ENCODE results near the gene KIRREL2.
"Not testable (repeated sequence)": the region's sequence is repeated elsewhere in the genome, so short reads cannot be mapped to it uniquely, and the experiment has no call there.

The KIRREL2 gene

DNA sequence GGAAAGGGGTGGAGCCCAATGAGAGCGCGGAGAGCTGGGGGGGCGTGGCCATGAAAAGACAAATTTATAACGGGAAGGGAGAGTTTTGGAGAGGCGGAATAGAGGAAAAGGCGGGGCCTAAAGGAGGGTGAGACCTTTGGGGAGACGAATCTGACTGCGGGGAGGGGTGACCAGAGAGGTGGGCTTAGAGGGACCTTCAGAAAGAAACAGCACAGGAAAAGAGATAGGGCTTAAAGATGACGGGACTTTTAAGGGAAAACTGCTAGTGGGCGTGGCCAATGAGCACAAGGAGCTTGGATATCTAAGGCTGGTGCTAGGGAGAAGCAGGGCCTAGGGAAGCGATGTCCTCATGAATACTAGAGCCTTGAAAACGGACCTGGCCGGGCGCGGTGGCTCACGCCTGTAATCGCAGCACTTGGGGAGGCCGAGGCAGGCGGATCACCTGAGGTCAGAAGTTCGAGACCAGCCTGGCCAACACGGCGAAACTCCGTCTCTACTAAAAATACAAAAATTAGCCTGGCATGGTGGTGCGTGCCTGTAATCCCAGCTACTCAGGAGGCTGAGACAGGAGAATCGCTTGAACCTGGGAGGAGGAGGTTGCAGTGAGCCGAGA, 13.5 kb downstream of the KIRREL2 start:
- DNase-seq = peak; percentile 45

DNA sequence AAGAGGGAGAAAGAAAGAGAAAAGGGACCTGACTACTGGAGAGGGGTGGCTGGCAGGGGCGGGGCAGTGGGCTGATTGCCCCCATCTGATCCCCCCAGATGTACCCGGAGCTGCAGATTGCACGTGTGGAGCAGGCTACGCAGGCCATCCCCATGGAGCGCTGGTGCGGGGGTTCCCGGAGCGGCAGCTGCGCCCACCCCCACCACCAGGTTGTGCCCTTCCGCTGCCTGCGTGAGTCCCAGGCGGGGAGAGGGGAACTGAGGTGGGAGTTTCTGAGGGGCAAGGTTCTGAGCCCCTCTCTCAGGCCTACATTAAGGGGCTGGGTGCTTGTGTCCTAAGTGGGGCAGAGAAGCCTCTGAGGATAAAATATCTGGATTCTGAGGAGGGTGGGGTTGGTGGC, 14.1 kb downstream of the KIRREL2 start:
- no peak for DNase-seq

DNA sequence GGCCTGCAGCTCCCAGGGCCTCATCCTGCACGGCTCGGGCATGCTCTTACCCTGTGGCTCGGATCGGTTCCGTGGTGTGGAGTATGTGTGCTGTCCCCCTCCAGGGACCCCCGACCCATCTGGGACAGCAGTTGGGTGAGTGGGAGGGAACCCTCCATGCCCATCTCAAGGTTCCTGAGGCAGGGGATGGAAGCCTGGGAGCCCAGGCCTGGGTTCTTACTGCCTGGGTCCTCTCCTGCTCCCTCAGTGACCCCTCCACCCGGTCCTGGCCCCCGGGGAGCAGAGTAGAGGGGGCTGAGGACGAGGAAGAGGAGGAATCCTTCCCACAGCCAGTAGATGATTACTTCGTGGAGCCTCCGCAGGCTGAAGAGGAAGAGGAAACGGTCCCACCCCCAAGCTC, 14.9 kb downstream of the KIRREL2 start:
- no peak for DNase-seq

DNA sequence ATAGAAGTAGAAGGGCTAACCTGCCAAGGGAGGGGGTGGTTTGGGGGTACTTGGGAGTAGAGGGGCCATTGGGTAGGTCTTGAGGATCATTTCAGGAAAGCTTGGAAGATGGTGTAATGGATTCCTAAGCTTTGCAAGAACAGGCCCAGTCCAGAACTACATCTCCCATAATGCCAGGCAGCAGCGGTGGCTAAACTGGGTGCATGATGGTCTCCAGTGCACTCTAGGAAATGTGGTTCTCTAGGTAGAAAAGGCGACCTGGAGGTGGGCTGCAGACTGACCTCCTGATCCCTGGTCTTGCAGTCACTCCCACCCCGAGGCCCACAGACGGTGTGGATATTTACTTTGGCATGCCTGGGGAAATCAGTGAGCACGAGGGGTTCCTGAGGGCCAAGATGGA, 15.5 kb downstream of the KIRREL2 start:
- no peak for DNase-seq

DNA sequence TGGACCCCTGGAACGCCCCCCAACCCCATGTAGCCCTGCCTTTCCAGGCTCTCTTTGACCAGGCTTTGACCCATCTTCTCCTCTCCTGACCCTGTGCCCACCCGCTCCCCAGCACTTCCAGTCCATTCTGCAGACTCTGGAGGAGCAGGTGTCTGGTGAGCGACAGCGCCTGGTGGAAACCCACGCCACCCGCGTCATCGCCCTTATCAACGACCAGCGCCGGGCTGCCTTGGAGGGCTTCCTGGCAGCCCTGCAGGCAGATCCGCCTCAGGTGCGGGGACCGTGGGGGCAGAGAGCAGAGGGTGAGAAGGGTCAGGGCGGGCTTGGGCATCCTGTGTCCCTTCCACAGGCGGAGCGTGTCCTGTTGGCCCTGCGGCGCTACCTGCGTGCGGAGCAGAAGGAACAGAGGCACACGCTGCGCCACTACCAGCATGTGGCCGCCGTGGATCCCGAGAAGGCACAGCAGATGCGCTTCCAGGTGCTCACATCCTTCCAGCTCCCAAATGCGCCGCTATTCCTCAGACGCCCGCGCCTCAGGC, 17.8 kb downstream of the KIRREL2 start:
- DNase-seq = no peak

DNA sequence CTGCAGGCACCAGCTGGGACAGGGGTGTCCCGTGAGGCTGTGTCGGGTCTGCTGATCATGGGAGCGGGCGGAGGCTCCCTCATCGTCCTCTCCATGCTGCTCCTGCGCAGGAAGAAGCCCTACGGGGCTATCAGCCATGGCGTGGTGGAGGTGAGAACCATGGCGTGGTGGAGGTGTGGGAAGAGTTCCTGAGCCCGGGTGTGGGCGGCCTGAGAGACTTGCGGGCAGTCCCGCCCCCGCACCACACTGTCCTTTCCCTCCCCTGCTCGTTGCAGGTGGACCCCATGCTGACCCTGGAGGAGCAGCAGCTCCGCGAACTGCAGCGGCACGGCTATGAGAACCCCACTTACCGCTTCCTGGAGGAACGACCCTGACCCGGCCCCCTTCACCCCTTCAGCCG, 22.4 kb downstream of the KIRREL2 start:
- no peak for DNase-seq

DNA sequence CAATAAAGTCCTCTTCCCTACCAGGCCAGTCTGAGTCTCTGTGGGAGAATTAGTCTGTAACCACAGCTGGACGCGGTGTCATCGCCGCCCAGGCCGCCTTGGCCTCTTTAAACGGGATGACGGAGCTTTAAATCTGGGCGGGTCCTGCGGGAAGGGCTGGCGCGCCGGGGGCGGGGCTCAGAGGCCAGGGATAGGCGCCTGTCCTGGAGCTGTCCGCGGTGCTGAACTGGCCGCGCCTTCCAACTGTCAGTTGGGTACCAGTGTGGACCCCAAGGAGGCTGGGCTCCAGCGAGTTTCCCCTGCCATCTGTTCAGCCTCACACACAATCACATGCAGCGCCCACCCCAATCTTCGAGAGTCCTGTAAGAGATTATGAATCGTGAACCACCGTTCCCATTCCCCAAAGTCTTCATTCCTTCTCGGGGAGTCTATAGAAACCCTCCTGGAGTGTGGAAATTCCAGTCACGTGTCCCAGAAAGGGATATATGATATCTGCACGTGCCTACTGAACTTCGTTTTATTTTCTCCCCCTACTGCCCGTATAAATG, 23.1 kb downstream of the KIRREL2 start:
- DNase-seq = peak; percentile 83

DNA sequence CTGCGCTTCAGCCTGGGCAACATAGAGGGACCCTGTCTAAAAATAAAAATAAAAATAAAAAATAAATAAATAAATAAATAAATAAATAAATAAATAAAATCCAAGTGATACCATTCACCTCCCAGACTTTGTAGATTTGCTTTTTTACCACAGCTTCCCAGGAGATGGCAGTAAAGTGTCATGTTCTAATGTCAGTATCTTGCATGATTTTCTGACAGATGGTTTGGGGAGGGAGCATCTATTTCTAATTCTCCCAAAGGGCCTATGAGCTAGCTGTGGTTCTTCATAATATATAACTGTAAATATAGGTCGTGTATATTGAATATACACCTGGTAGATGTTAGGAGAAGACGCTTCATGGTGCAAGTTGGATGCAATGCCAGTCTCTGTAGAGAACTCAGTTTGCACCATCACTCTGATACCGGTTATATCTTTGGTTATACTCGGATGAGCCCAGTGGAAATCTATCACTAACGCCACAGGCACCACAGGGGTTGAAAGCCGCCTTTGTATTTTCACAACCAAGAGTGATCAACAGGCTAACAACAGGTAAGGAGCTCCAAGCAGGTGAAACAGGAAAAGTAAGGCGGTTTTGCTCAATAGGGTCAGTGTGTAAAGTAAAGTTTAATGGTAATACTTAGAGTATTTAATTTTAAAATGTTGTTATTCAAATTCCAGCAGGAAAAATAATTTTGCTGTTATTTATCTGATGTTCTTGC, 25.6 kb downstream of the KIRREL2 start:
- peak; percentile 77 for DNase-seq

DNA sequence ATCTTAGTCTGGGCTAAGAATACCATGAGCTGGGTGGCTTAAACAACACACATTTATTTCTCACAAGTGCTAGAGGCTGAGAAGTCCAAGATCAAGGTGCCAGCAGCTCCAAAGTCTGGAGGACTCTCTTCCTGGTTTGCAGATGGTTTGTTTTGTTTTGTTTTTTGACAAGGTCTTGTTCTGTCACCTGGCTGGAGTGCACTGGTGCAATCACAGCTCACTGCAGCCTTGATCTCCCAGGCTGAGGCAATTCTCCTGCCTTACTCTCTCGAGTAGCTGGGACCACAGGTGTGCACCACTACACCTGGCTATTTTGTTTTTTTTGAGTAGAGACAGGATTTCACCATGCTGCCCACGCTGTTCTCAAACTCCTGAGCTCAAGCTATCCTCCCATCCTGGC, 27.2 kb downstream of the KIRREL2 start:
- no peak for DNase-seq

DNA sequence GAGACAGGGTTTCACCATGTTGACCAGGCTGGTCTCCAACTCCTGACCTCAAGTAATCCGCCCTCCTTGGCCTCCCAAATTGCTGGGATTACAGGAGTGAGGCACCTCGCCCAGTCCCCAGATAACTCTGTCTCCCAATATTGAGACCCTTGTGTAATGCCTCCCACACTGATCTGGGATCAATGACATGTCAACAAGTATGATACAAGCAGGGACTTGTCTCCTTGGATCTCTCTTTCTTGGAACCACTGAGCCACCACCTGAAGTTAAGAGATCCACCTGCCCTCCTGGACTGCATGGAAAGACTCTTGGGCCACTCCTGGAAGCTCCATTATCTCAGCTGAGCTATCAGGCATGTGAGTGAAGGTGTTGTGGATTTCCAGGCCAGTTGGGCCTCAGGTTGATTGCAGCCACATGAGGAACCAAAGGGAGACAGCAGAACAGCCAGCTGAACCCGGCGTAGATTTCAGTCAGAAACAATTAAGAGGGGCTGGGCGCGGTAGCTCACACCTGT, 28.6 kb downstream of the KIRREL2 start:
- DNase-seq = no peak

DNA sequence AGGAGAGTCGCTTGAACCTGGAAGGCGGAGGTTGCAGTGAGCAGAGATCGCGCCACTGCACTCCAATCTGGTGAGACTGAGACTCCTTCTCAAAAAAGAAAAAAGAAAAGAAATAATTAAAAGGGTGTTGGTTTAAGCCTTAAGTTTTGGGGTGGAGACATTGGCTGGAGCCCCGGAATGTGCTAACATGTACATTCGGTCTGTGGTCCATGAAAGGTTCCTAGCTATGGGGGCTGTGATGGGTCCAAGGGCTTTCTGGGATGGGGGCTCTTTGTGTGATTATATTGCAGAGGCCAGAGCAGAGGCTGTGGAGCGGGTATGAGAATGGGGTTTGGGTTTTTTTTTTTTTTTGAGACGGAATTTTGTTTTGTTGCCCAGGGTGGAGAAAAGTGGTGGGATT, 29.2 kb downstream of the KIRREL2 start:
- no peak for DNase-seq

DNA sequence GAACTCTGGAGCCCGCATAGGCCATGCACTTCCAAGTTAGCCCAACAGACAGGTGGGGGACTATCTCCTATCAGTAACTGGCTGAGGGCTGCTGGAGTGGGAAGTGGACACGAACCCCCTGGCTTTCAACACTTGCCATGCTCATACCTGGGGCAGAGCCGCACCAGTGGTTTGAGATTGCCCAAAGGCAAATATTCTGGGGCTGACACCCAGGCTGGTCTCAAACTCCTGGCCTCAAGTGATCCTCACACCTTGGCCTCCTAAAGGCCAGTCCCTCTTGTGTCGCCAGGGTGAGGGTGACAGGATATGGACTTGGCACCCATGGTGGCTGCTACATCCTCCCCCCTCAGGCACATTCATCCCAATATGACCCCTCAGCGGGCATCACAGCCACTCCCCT, 30.5 kb downstream of the KIRREL2 start:
- no peak for DNase-seq

DNA sequence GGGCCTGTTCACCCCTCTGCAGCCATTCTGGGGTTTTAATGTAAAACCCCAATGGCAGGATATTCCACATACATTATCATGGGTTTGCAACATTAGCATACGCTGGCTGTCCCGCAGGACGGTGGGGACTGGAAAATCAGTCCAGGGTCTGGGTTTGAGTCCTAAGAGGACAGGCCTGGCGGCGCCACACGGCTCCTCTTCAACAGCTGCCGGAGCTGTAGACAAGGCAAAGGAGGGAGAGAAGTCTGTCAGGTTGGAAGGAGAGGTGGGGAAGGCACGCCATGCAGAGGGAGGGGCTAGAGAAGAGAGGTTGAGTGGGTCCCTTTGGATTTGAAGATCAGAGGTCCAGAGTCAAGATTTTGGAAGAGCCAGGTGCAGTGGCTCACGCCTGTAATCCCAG, 31.7 kb downstream of the KIRREL2 start:
- no peak for DNase-seq

DNA sequence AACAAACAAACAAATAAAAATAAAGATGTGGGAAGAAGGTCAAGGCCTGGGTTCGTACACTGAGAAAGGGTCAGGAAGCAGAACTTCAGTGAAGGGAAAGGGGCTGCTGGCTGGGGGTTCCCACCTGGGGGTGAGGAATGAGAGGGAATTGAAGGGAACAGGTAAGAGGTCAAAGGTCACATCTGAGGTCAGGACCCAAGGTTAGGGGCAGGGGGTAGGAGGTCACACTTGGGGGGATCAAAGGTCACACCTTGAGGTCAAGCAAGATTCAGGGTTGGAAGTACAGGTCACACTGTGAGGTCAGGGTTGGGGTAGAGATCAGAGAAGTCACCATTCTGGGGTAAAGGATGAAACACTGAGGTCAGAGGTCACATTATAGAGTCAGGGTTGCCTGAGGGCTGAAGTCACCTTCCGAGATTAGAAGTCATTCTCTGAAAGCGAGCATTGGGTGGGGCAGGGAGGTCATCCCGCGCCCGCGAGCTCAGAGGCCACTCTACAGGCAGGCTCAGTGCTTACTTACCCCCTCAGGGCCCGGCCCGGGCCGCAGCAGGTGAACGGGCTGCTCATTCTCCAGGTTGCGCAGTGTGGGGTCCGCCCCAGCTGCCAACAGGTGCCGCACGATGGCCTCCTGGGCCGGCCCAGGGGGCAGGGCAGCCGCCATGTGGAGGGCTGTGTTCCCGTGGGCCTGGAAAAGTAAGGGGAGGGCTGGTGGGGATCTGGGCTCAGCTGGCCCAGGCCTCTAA, 32.8 kb downstream of the KIRREL2 start:
- DNase-seq = no peak

DNA sequence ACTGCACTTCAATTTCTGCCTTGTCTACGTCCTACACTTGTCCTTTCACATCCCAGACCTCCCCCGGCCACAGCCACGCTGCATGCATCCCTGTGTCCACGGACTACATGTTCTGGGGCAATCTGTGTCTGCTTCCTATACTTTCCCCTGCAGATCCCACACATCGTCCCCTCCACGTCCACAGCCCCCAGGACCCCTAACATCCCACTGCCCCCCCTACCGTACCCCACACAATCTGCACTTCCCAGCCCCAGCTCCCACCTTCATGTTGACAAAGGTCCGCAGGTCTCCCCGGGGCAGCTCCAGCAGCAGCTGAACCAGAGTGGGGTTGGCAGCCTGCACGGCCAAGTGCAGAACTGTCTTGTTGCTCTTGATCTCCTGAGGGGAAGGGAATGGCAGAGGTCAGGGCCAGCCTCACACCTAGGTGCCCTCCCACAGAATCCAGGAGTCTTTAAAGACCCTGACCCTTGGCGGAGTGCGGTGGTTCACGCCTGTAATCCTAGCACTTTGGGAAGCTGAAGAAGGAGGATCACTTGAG, 33.5 kb downstream of the KIRREL2 start:
- no peak for DNase-seq

DNA sequence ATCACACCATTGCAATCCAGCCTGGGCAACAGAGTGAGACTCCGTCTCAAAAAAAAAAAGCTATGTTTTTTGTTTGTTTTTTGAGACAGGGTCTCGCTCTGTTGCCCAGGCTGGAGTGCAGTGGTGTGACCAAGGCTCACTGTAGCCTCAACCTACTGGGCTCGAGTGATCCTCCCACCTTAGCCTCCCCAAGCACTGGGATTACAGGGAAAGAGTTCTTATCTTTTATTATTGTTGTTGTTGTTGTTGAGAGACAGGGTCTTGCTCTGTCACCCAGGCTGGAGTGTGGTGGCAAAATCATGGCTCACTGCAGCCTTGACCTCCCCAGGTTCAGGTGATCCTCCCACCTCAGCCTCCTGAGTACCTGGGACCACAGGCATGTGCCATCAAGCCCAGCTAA, 35.1 kb downstream of the KIRREL2 start:
- not testable (repeated sequence) for DNase-seq

DNA sequence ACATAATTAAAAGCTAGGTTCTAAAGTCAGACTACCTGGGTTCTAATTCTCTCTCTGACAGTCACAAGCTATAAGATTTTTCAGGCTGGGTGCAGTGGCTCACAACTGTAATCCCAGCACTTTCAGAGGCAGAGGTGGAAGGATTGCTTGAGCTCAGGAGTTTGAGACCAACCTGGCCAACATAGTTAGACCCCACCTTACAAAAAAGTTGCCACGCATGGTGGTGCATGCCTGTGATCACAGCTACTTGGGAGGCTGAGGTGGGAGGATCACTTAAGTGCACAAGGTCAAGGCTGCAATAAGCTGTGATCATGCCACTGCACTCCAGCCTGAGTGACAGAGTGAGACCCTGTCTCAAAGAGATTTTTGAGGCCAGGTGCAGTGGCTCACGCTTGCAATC, 37.6 kb downstream of the KIRREL2 start:
- DNase-seq = no peak

DNA sequence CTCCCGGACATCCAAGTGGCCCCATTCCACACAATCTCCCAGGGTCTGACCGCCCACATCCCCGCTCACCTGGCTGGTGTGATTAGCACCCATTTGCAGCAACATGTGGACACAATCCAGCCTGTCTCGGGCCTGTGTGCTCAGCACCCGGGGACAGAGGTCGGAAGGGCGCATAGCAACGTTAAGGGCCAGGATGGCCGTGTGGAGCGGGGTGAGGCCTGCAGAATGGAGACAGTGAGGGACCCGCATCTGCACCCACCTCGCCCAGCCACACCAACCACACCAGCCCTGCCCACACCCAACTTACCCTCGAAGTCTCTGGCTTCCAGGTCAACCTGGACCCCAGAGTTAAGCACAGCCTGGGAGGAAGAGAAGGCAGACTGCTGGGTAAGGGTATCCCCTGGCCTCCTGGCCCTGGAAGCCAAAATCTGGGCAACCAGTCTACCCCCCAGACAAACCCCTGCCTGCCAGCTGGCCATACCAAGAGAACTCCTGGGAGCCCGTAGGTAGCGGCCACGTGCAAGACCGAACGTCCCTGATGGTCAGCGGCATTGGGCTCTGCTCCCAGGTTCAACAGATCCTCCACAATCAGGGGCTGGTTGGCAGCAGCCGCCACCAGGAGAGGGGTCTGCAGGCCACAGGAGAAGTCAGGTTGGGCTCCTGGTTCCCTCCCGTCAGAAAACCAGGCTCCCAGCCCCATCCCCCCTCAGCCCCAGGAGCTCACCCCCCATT, 39.4 kb downstream of the KIRREL2 start:
- DNase-seq = no peak

DNA sequence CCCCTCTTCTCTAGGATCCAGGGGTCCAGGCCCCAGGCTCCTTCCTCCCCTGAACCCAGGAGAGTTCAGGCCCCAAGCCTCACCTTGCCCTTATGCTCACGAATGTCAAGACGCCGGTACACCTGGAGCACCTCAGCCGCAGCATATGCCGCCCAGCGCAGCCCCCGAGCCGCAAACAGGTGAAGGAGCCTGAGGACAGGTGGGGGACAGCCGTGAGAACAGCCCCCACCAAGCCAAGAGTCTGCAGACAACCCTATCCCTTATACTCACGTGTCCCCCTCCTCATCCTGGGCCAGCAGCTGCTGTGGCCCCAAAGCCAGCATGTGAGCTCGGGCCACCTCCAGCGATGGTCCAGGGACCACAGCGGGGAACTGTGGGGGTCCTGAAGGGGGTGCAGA, 39.9 kb downstream of the KIRREL2 start:
- DNase-seq = no peak

DNA sequence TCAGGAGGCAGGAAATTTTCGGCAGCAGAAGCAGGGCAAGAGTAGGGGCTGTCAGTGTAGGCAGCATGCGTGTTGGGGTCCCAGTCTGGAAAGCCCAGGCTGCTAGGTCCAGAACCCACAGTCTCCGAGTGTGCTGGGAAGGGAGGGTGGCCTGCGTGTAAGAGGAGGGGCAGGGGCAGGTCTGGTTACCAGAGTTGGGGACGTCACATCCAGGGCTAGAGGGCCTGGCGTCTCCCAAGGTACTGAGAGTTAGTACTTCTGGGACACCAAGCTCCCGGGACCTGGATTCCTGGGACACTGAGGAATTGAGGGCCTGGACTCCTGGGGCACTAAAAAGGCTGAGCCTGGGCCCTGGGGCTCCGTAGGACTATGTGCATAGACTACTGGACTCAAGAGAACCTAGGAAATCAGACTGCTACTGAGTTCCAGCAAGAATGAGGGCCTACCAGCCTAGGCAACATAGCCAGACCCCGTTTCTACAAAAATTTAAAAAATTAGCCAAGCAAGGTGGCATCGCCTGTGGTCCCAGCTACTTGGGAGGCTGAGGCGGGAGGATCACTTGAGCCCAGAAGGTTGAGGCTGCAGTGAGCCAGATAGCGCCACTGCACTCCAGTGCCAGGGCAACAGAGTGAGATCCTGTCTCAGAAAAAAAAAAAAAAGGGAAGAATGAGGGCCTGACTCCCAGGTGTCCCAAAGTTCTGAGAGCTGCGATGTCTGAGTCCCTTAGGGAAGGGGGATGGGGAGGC, 41.2 kb downstream of the KIRREL2 start:
- no peak for DNase-seq

DNA sequence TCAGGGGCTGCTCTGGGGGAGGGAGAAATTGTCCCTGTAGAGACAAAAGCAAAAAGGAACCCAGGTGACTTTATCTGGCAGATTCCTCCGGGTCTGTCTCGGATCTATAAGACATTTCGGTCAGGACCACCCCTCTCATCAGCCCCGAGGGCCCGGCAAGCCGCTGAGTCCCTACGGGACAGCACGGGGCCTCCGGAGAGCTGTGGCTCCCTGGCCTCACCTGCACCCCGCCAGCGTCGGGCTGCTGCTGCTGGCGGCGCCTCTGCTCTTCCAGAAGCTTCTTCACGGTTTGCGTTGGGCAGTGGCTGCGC, 41.7 kb downstream of the KIRREL2 start:
- no peak for DNase-seq

Measured in fibroblast of skin of right quadriceps (primary cell).